HCT116 (cell line): ENCODE measurements around the gene M6PR. TPM values are rescaled to one million over a fixed set of nuclear protein-coding genes. Genes with fewer than 3 reads are reported as not detected.

ENCODE experiments used
- ATAC-seq: fragments of 200-7000 bp; cut with Tn5 transposase; 2 replicates; pipeline ENCODE4 v1.9.1; 2020; ENCODE audit warnings: mild to moderate bottlenecking, moderate library complexity
- BruUV-seq: library from RNA; stranded (reverse); fragments of 400-500 nt; replicated peaks from 2 replicates; lab custom pipeline; 2021; lab: Mats Ljungman, UMichigan
- CTCF ChIA-PET: fragments of 300-600 bp; sonication (Branson Sonifier 250); formaldehyde crosslinking; loops from one replicate; lab custom pipeline; 2021; ENCODE audit warnings: antibody characterized with exemption; lab: Charles Lee
- POLR2A ChIA-PET: fragments of 300-600, 350-600 bp; sonication (Branson Sonifier 250); formaldehyde crosslinking; loops from one replicate; lab custom pipeline; 2021; ENCODE audit warnings: antibody characterized with exemption; lab: Charles Lee
- RAD21 ChIA-PET, 2 experiments: fragments of 300-600 bp; sonication (Branson Sonifier 250); formaldehyde crosslinking; loops; one replicate each; lab custom pipeline; 2023; ENCODE audit warnings: low total read pairs in 2 of 2; ENCODE audit not compliant: uncharacterized antibody in 2 of 2, unreplicated experiment in 2 of 2, low non-redundant PET in 1 of 2; lab: Charles Lee
- DNase-seq: peaks from one replicate; pipeline ENCODE4 v3.0.0-alpha.2; 2010; ENCODE audit warnings: low read depth, low spot score
- H2AFZ ChIP-seq: fragments of 200-600 bp; shearing (Covaris generic), sonication (generic); 2 replicates; pipeline ENCODE4 v1.6.1; 2017; ENCODE audit warnings: low read depth, mixed run types, mixed read lengths, antibody characterized with exemption, low read length; ENCODE audit not compliant: poor library complexity, severe bottlenecking
- H3K27ac ChIP-seq: 2 replicates; pipeline ENCODE4 v1.5.1; 2012; ENCODE audit warnings: low read depth, low read length
- H3K27me3 ChIP-seq: fragments of 200-600 bp; sonication (generic); 2 replicates; pipeline ENCODE4 v1.6.1; 2016; ENCODE audit warnings: mixed run types, low read length, mixed read lengths; ENCODE audit not compliant: insufficient read depth
- H3K36me3 ChIP-seq, 2 experiments: fragments of 200-500 bp in 1 of 2; fragments of 200-600 bp in 1 of 2; sonication (Bioruptor generic) in 1 of 2; sonication (generic) in 1 of 2; 2 replicates each; pipeline versions ENCODE4 v1.5.1 to v1.6.1; 2014 to 2016; ENCODE audit warnings: low read length in 2 of 2, inconsistent platforms in 1 of 2, mixed read lengths in 1 of 2, mixed run types in 1 of 2; ENCODE audit not compliant: insufficient read depth in 2 of 2, control insufficient read depth in 1 of 2
- H3K4me1 ChIP-seq, 2 experiments: fragments of 200-600 bp in 1 of 2; sonication (generic) in 1 of 2; 2 replicates each; pipeline versions ENCODE4 v1.5.1 to v1.6.1; 2012 to 2017; ENCODE audit warnings: low read length in 2 of 2, inconsistent platforms in 1 of 2, mild to moderate bottlenecking in 1 of 2, mixed read lengths in 1 of 2, mixed run types in 1 of 2, moderate library complexity in 1 of 2; ENCODE audit not compliant: insufficient read depth in 2 of 2, control insufficient read depth in 1 of 2
- H3K4me2 ChIP-seq: fragments of 200-600 bp; sonication (generic); 2 replicates; pipeline ENCODE4 v1.6.1; 2017; ENCODE audit warnings: mixed run types, low read length, mixed read lengths
- H3K4me3 ChIP-seq, 2 experiments: fragments of 200-600 bp in 1 of 2; sonication (generic) in 1 of 2; replicated peaks in 1 of 2; 2 replicates each; pipeline ENCODE4 v1.5.1; 2011 to 2016; ENCODE audit warnings: low read length in 2 of 2, control low read depth in 1 of 2, low read depth in 1 of 2, mild to moderate bottlenecking in 1 of 2, mixed read lengths in 1 of 2, mixed run types in 1 of 2
- H3K79me2 ChIP-seq: fragments of 200-600 bp; sonication (generic); 2 replicates; pipeline ENCODE4 v1.6.1; 2017; ENCODE audit warnings: mild to moderate bottlenecking, mixed run types, low read length, moderate library complexity, mixed read lengths; ENCODE audit not compliant: insufficient read depth
- H3K9ac ChIP-seq: fragments of 200-600 bp; sonication (generic); 2 replicates; pipeline ENCODE4 v1.6.1; 2016; ENCODE audit warnings: low read length, mixed read lengths
- H3K9me2 ChIP-seq: fragments of 200-600 bp; sonication (generic), shearing (Covaris generic); 2 replicates; pipeline ENCODE4 v1.6.1; 2017; ENCODE audit warnings: mixed run types, mild to moderate bottlenecking, moderate library complexity; ENCODE audit not compliant: insufficient read depth
- H3K9me3 ChIP-seq, 2 experiments: fragments of 200-500 bp in 1 of 2; fragments of 200-600 bp in 1 of 2; sonication (Bioruptor generic) in 1 of 2; sonication (generic) in 1 of 2; 2 replicates each; pipeline ENCODE4 v1.6.1; 2014 to 2017; ENCODE audit warnings: low read length in 2 of 2, mixed read lengths in 2 of 2, inconsistent platforms in 1 of 2, low read depth in 1 of 2, mild to moderate bottlenecking in 1 of 2, mixed run types in 1 of 2, moderate library complexity in 1 of 2; ENCODE audit not compliant: control insufficient read depth in 1 of 2, insufficient read depth in 1 of 2
- H4K20me1 ChIP-seq: fragments of 200-600 bp; sonication (generic), shearing (Covaris generic); 2 replicates; pipeline ENCODE4 v1.6.1; 2017; ENCODE audit warnings: mixed run types, mild to moderate bottlenecking, moderate library complexity; ENCODE audit not compliant: insufficient read depth
- ATF3 ChIP-seq: IDR thresholded peaks from 2 replicates; pipeline ENCODE4 v1.6.1; 2012
- CEBPB ChIP-seq: IDR thresholded peaks from 2 replicates; pipeline ENCODE4 v1.6.1; 2012; ENCODE audit warnings: low read depth
- EGR1 ChIP-seq: IDR thresholded peaks from 2 replicates; pipeline ENCODE4 v1.6.1; 2012; ENCODE audit warnings: low read depth
- EZH2 ChIP-seq: fragments of 200-600 bp; sonication (generic); IDR thresholded peaks from 2 replicates; pipeline ENCODE4 v1.6.1; 2017; ENCODE audit warnings: antibody characterized with exemption, mixed run types
- EZH2phosphoT487 ChIP-seq: fragments of 200-600 bp; IDR thresholded peaks from 2 replicates; pipeline ENCODE4 v1.6.1; 2018; ENCODE audit warnings: antibody characterized with exemption, borderline replicate concordance
- FOSL1 ChIP-seq: IDR thresholded peaks from 2 replicates; pipeline ENCODE4 v1.6.1; 2012; ENCODE audit warnings: low read depth
- MAX ChIP-seq: IDR thresholded peaks from 2 replicates; pipeline ENCODE4 v1.6.1; 2012
- POLR2A ChIP-seq: IDR thresholded peaks from 2 replicates; pipeline ENCODE4 v1.7.0; 2011; ENCODE audit warnings: borderline replicate concordance; ENCODE audit not compliant: insufficient read depth, insufficient read length; ENCODE audit errors: extremely low read depth
- POLR2AphosphoS5 ChIP-seq: IDR thresholded peaks from 2 replicates; pipeline ENCODE4 v1.6.1; 2011; ENCODE audit warnings: mild to moderate bottlenecking, low read depth, low read length, moderate library complexity
- RAD21 ChIP-seq: IDR thresholded peaks from 2 replicates; pipeline ENCODE4 v1.6.1; 2012; ENCODE audit warnings: low read depth, mild to moderate bottlenecking
- SIN3A ChIP-seq: IDR thresholded peaks from 2 replicates; pipeline ENCODE4 v1.6.1; 2012; ENCODE audit warnings: low read depth
- SRF ChIP-seq: IDR thresholded peaks from 2 replicates; pipeline ENCODE4 v1.6.1; 2012; ENCODE audit warnings: low read depth
- TCF7L2 ChIP-seq: IDR thresholded peaks from 2 replicates; pipeline ENCODE4 v1.7.0; 2011; ENCODE audit warnings: borderline replicate concordance, inconsistent platforms; ENCODE audit not compliant: insufficient read depth, insufficient read length; ENCODE audit errors: extremely low read depth
- YY1 ChIP-seq: IDR thresholded peaks from 2 replicates; pipeline ENCODE4 v1.6.1; 2011; ENCODE audit warnings: low read length, low read depth, moderate library complexity, mild to moderate bottlenecking; ENCODE audit not compliant: insufficient replicate concordance; ENCODE audit errors: extremely low read depth
- ZFX ChIP-seq: fragments of 450-650 bp; IDR thresholded peaks from 2 replicates; pipeline ENCODE4 v1.6.1; 2017
- intact Hi-C: fragments of 100-400 bp; cut with micrococcal nuclease; formaldehyde crosslinking; loops from 2 replicates; pipeline ENCODE4 v1.10.0; 2022
- total RNA-seq: library from RNA; stranded (reverse); gene quantifications from one replicate; pipeline ENCODE4 v1.2.1, GENCODE V29; 2021; ENCODE audit not compliant: unreplicated experiment

Gene M6PR
- total RNA-seq, 1 experiment from 2014 or later: 142 TPM

- Histone ChIP-seq H3K9ac (no peak overlapping the region), H3K36me3 (peaks cover 18 to 21% of the 10 kb centered on the region in 2 experiments), H3K9me2 (no peaks in the 10 kb centered on the region), H3K27me3 (no peaks in the 10 kb centered on the region), H3K4me1 (peaks cover 3 to 26% of the 10 kb centered on the region in 2 experiments; a peak in 3 of 4 replicates), H2AFZ (no peak overlapping the region), H3K79me2 (peaks cover 47% of the 10 kb centered on the region), H3K4me3 (peak overlapping the region; percentile 70 to 93)
- ChIA-PET POLR2A (no interaction called here), CTCF (interaction anchor here (2.3 kb wide), 1 partner anchor 102 kb away, joined by 7 read pairs; no protein-coding TSS in a partner anchor)
- no peak for DNase-seq
- TF ChIP-seq YY1: no peak
- TF ChIP-seq POLR2A: no peak
- TF ChIP-seq SRF: no peak
- no peak for TF ChIP-seq SIN3A
- TF ChIP-seq POLR2AphosphoS5: no peak
- no peak for TF ChIP-seq FOSL1
- no peak for TF ChIP-seq EZH2phosphoT487
- no peak for TF ChIP-seq EGR1
- TF ChIP-seq EZH2: no peak
- TF ChIP-seq TCF7L2: no peak
- no peak for TF ChIP-seq ATF3
- TF ChIP-seq, all 23 proteins: peak for 0
- H3K4me2 ChIP-seq: peak overlapping the region; percentile 92
- BruUV-seq: no TSS peak
- RAD21 ChIA-PET: no interaction called here
- no peaks in the 10 kb centered on the region for H3K9me3 ChIP-seq
- ATAC-seq: no peak
- intact Hi-C loops: loop anchor here (5.0 kb wide), 1 partner anchor 35 kb away; the partner anchor contains the start of gene PHC1
- H3K27ac ChIP-seq: no peak overlapping the region
- no peaks in the 10 kb centered on the region; the same call in 1 of the 2 replicates for H4K20me1 ChIP-seq
These were observed 1.7 kb downstream of the M6PR start for GRCh38 chr12:8947737-8948136.

GRCh38 chr12:8946733-8947132 is 2.7 kb downstream of the M6PR start:
- no peak overlapping the region for H2AFZ ChIP-seq
- intact Hi-C loops: loop anchor here (5.0 kb wide), 1 partner anchor 34 kb away; the partner anchor contains the start of gene PHC1
- ChIA-PET POLR2A (no interaction called here), RAD21 (no interaction called here), CTCF (interaction anchor here (2.3 kb wide), 1 partner anchor 103 kb away, joined by 7 read pairs; no protein-coding TSS in a partner anchor)
- TF ChIP-seq EZH2phosphoT487 (no peak), SRF (no peak), EZH2 (no peak), FOSL1 (no peak), MAX (no peak), ATF3 (no peak), TCF7L2 (no peak), RAD21 (no peak), CEBPB (no peak), SIN3A (no peak), YY1 (no peak), ZFX (no peak), POLR2AphosphoS5 (no peak), POLR2A (no peak)
- no peak overlapping the region for H3K9ac ChIP-seq
- no peaks in the 10 kb centered on the region for H3K9me3 ChIP-seq
- H3K4me1 ChIP-seq: peaks cover 3 to 26% of the 10 kb centered on the region in 2 experiments; a peak in 3 of 4 replicates
- H3K27ac ChIP-seq: no peak overlapping the region
- H4K20me1 ChIP-seq: no peaks in the 10 kb centered on the region; the same call in 1 of the 2 replicates
- H3K27me3 ChIP-seq: no peaks in the 10 kb centered on the region
- no peak for ATAC-seq
- no peak for DNase-seq
- BruUV-seq: no TSS peak
- H3K79me2 ChIP-seq: peaks cover 47% of the 10 kb centered on the region
- H3K36me3 ChIP-seq: peaks cover 28 to 29% of the 10 kb centered on the region in 2 experiments
- H3K4me2 ChIP-seq: no peak overlapping the region
- no peaks in the 10 kb centered on the region for H3K9me2 ChIP-seq
- no peak overlapping the region for H3K4me3 ChIP-seq
